K562 (cell line): ENCODE data around the gene ENPP6.

Experiments used
- ETV6 ChIP-seq, 3 experiments: fragments of 150-350 bp in 1 of 3; sonication (generic) in 1 of 3; formaldehyde crosslinking in 1 of 3; IDR thresholded peaks; 2 replicates each; pipeline versions ENCODE4 v1.6.1 to v1.8.0; 2014 to 2022; ENCODE audit warnings: borderline replicate concordance in 2 of 3, low read depth in 2 of 3, antibody characterized with exemption in 1 of 3, low read length in 1 of 3, mild to moderate bottlenecking in 1 of 3, missing genetic modification reagents in 1 of 3
- LEF1 ChIP-seq: fragments of 450-650 bp; IDR thresholded peaks from 2 replicates; pipeline ENCODE4 v1.6.1; 2016; ENCODE audit warnings: mild to moderate bottlenecking
- RAD21 ChIP-seq, 2 experiments: fragments of 250-450 bp in 1 of 2; fragments of 450-650 bp in 1 of 2; sonication (Bioruptor Pico) in 1 of 2; formaldehyde crosslinking in 1 of 2; IDR thresholded peaks in 1 of 2; conservative IDR thresholded peaks in 1 of 2; 2 replicates each; pipeline versions ENCODE4 v1.4.0 to v1.8.0; 2020 to 2022; ENCODE audit warnings: mild to moderate bottlenecking in 2 of 2, moderate library complexity in 1 of 2
- TAF7 ChIP-seq: fragments of 450-650 bp; IDR thresholded peaks from 2 replicates; pipeline ENCODE4 v1.6.1; 2016; ENCODE audit warnings: missing genetic modification characterization, missing compliant biosample characterization

GRCh38 chr4:184061582-184061981 is 156.1 kb downstream of the ENPP6 start:
- TF ChIP-seq ETV6 (IDR thresholded peaks at IDR 0.05; ENCODE audit: borderline replicate concordance in 1 of 2, low read depth in 2 of 2, low read length in 1 of 2) = no peak
- TF ChIP-seq ETV6 (CRISPR knock-in tag; IDR thresholded peaks at IDR 0.05; ENCODE audit: borderline replicate concordance) = no peak
- TF ChIP-seq RAD21 (CRISPR knock-in tag; conservative IDR thresholded peaks at IDR 0.05 in 1 of 2, IDR thresholded peaks at IDR 0.05 in 1 of 2) = no peak
- no peak for TF ChIP-seq TAF7 (tag)
- TF ChIP-seq LEF1 = no peak
